ENCODE results near the gene C1QTNF6.

The C1QTNF6 gene

GRCh38 chr22:37190262-37190780, 2.3 kb upstream of the C1QTNF6 start:
- no peak for DNase-seq (ENCODE audit: low read depth, low spot score)

- no peak for DNase-seq (ENCODE audit: low read depth, low spot score)
Observed at GRCh38 chr22:37188901-37189466, 937 bp upstream of the C1QTNF6 start.

GRCh38 chr22:37187552-37187890, 526 bp downstream of the C1QTNF6 start:
- no peak for DNase-seq (ENCODE audit: low read depth, low spot score)

- DNase-seq (ENCODE audit: low read depth, low spot score) = no peak
Observed at GRCh38 chr22:37186997-37187522, 987 bp downstream of the C1QTNF6 start.

- peak; percentile 31 for DNase-seq (ENCODE audit: low read depth, low spot score)
Observed at GRCh38 chr22:37186228-37186996, 1.6 kb downstream of the C1QTNF6 start.

- no peak for DNase-seq (ENCODE audit: low read depth, low spot score)
Observed at GRCh38 chr22:37185646-37186227, 2.3 kb downstream of the C1QTNF6 start.

- no peak for DNase-seq (ENCODE audit: low read depth, low spot score)
Observed at GRCh38 chr22:37184816-37185541, 3.1 kb downstream of the C1QTNF6 start.

- no peak for DNase-seq (ENCODE audit: low read depth, low spot score)
Observed at GRCh38 chr22:37184380-37184755, 3.7 kb downstream of the C1QTNF6 start.

GRCh38 chr22:37183432-37184379, 4.3 kb downstream of the C1QTNF6 start:
- DNase-seq (ENCODE audit: low read depth, low spot score) = no peak

GRCh38 chr22:37182949-37183245, 5.2 kb downstream of the C1QTNF6 start:
- no peak for DNase-seq (ENCODE audit: low read depth, low spot score)

GRCh38 chr22:37182101-37182948, 5.7 kb downstream of the C1QTNF6 start:
- DNase-seq (ENCODE audit: low read depth, low spot score) = no peak

- no peak for DNase-seq (ENCODE audit: low read depth, low spot score)
Observed at GRCh38 chr22:37181681-37182080, 6.4 kb downstream of the C1QTNF6 start.

GRCh38 chr22:37180531-37181231, 7.4 kb downstream of the C1QTNF6 start:
- DNase-seq (ENCODE audit: low read depth, low spot score) = no peak

GRCh38 chr22:37179622-37180420, 8.2 kb downstream of the C1QTNF6 start:
- DNase-seq (ENCODE audit: low read depth, low spot score) = no peak

GRCh38 chr22:37179126-37179470, 8.9 kb downstream of the C1QTNF6 start:
- no peak for DNase-seq (ENCODE audit: low read depth, low spot score)

GRCh38 chr22:37178350-37179125, 9.5 kb downstream of the C1QTNF6 start:
- DNase-seq (ENCODE audit: low read depth, low spot score) = no peak

GRCh38 chr22:37177755-37178154, 10.3 kb downstream of the C1QTNF6 start:
- no peak for DNase-seq (ENCODE audit: low read depth, low spot score)

GRCh38 chr22:37177221-37177620, 10.8 kb downstream of the C1QTNF6 start:
- no peak for DNase-seq (ENCODE audit: low read depth, low spot score)
